ENCODE results near the gene LRRC7.

GRCh38 chr1:69992594-69992993, 424.9 kb downstream of the LRRC7 start:
- TF ChIP-seq POLR2A (IDR thresholded peaks at IDR 0.05) = no peak
- no peak for TF ChIP-seq CTCF (IDR thresholded peaks at IDR 0.05 in 4 of 5, conservative IDR thresholded peaks at IDR 0.05 in 1 of 5)

Data from gastrocnemius medialis (tissue), 4 donors.